Stimulated activated CD4-positive, alpha-beta T cell treated with anti-CD3 and anti-CD28 coated beads, Interleukin-2, amount 100 ng/mL, for 24 hours (primary cell): Measurements from ENCODE around the gene TRUB2.

ENCODE experiments used
- DNase-seq, 2 donors: peaks; one replicate each; pipeline ENCODE4 v3.0.0-alpha.2; 2020

TRUB2 gene

DNA sequence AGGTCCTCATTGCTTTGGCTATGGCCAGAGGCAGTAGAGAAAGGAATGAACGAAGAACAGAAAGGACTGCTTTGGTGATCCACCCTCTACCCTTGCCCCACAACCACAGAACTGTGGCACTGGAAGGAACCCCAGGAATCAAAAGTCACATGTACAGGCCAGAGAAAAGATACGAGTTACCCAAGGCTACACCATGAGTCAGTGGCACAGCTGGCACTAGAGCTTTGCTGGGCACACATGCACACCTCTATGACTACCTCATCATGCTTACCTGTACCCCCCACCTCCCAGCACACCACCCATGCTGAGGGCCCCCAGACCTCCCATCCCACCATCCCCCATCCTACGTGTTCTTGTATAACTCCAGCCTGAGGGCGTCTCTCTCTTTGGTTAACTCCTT, 59.6 kb downstream of the TRUB2 start:
- DNase-seq: no peak

DNA sequence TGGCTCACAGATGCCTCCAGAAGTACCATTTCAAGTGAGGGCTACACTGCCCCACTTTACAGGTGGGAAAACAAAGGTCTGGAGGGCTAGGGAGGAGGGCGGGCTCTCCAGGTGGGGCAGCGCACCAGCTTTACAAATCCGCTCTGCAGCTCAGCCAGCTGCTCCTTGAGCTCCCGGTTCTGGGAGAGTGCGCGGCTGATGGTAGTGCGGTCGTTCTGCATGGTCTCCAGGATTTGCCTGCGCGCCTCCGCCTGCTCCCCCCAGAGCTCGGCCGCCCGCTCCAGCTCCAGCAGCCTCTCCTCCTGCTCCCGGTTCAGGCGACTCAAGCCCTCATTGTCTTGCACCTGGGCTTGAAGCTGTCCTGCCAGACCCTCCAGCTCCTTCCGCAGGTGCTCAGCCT, 61.9 kb downstream of the TRUB2 start:
- no peak for DNase-seq

DNA sequence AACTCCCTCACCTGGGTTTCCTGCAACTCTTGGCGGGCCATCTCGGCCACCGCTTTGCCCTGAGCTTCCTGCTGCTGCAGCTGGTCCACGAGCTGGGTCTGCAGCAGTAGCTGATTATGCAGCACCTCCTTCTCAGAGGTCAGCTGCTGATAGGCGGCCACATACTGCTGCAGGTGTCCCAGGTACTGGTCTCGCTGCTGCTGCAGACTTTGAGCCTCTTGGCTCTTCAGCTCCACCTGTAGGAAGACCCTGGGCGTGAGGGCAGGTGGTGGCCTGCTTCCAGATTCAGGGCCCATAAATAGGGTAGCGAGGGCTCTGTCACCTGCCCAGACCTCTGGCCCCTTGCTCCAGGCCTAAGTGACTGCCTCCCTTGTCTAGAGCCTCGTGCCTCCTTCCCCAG, 63.1 kb downstream of the TRUB2 start:
- no peak for DNase-seq

DNA sequence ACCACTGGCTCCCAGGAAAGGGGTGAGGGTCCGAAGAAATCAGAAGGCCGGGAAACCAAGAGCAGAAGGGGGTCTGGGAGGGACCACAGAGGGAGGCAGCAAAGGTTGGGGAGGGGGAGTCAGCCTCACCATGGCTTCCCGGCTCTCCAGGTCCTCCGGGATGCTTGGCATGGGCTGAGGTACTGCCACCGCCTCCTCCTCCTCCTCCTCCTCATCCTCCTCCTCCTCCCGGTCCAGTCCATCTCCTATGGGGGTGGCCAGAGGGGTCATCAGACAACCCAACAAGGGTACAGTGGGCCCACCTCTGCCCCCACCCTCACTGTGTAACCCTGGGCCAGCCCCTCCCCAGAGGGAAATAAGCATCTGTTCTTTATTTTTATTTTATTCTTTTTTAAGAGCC, 63.9 kb downstream of the TRUB2 start:
- no peak for DNase-seq

DNA sequence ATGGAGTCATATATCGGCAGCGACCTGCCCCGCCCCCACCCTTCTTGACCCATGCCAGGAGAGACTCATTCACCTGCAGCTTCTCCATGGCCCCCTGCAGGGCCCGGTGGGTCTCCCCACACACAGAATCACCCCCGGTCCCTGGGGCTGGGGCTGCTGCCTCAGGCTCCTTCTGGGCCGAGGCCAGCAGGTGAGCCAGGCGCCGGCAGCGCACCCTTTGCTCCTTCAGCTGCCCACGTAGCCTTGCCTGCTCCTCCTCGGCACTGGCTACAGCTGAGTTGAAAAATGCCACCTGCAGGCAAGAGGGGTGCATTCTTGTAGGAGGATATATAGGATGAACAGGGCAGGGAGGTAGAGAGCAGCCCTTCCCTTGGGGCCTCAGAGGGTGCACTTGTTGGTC, 64.3 kb downstream of the TRUB2 start:
- no peak for DNase-seq

GRCh38 chr9:128257086-128257825, 65.0 kb downstream of the TRUB2 start:
- DNase-seq: no peak
